Measurements from ENCODE around the gene ZNF790. TPM values are rescaled to one million over a fixed set of nuclear protein-coding genes. Genes with fewer than 3 reads are reported as not detected.

ZNF790 gene
- total and polyA plus RNA-seq, 2 of the 13 experiments (the other 11 are each of a cell fraction or from before 2014, with no cell fraction given), result 1.3 to 5.3 TPM

- TF ChIP-seq, protein P1, sequence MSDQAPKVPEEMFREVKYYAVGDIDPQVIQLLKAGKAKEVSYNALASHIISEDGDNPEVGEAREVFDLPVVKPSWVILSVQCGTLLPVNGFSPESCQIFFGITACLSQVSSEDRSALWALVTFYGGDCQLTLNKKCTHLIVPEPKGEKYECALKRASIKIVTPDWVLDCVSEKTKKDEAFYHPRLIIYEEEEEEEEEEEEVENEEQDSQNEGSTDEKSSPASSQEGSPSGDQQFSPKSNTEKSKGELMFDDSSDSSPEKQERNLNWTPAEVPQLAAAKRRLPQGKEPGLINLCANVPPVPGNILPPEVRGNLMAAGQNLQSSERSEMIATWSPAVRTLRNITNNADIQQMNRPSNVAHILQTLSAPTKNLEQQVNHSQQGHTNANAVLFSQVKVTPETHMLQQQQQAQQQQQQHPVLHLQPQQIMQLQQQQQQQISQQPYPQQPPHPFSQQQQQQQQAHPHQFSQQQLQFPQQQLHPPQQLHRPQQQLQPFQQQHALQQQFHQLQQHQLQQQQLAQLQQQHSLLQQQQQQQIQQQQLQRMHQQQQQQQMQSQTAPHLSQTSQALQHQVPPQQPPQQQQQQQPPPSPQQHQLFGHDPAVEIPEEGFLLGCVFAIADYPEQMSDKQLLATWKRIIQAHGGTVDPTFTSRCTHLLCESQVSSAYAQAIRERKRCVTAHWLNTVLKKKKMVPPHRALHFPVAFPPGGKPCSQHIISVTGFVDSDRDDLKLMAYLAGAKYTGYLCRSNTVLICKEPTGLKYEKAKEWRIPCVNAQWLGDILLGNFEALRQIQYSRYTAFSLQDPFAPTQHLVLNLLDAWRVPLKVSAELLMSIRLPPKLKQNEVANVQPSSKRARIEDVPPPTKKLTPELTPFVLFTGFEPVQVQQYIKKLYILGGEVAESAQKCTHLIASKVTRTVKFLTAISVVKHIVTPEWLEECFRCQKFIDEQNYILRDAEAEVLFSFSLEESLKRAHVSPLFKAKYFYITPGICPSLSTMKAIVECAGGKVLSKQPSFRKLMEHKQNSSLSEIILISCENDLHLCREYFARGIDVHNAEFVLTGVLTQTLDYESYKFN (CRISPR knock-in tag; conservative IDR thresholded peaks at IDR 0.05), result no peak; the same call in 1 of the 2 replicates
- TF ChIP-seq ETS1 (CRISPR knock-in tag; IDR thresholded peaks at IDR 0.05), result no peak; the same call in 1 of the 2 replicates
- no peak for TF ChIP-seq BRF2 (CRISPR knock-in tag; IDR thresholded peaks at IDR 0.05)
- no peak for TF ChIP-seq ZNF775 (CRISPR knock-in tag; IDR thresholded peaks at IDR 0.05; ENCODE audit: borderline replicate concordance)
- TF ChIP-seq ARID3A (IDR thresholded peaks at IDR 0.05; ENCODE audit: low read depth, low read length), result no peak
- no peak for TF ChIP-seq ZFP36L2 (CRISPR knock-in tag; IDR thresholded peaks at IDR 0.05)
- TF ChIP-seq ZFY (CRISPR knock-in tag; IDR thresholded peaks at IDR 0.05), result peak; percentile 94
- TF ChIP-seq PLRG1 (conservative IDR thresholded peaks at IDR 0.05), result no peak
- TF ChIP-seq, protein P2, sequence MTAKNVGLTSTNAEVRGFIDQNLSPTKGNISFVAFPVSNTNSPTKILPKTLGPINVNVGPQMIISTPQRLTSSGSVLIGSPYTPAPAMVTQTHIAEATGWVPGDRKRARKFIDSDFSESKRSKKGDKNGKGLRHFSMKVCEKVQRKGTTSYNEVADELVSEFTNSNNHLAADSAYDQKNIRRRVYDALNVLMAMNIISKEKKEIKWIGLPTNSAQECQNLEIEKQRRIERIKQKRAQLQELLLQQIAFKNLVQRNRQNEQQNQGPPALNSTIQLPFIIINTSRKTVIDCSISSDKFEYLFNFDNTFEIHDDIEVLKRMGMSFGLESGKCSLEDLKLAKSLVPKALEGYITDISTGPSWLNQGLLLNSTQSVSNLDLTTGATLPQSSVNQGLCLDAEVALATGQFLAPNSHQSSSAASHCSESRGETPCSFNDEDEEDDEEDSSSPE (CRISPR knock-in tag; IDR thresholded peaks at IDR 0.05), result no peak
- TF ChIP-seq ZEB1 (IDR thresholded peaks at IDR 0.05; ENCODE audit: insufficient replicate concordance, low read depth), result no peak
- TF ChIP-seq PRMT3 (CRISPR knock-in tag; IDR thresholded peaks at IDR 0.05; ENCODE audit: borderline replicate concordance, low read depth), result no peak
- no peak for TF ChIP-seq PRDM4 (CRISPR knock-in tag; IDR thresholded peaks at IDR 0.05; ENCODE audit: borderline replicate concordance)
- peak; percentile 72 for TF ChIP-seq SUZ12 (IDR thresholded peaks at IDR 0.05; ENCODE audit: low read depth, low read length)
- no peak for TF ChIP-seq ZBTB2 (CRISPR knock-in tag; IDR thresholded peaks at IDR 0.05; ENCODE audit: low read depth)
Observed at GRCh38 chr19:36837906-36838783, at the start of gene ZNF790 (continued).
